ENCODE measurements around the gene CALD1. TPM values are rescaled to one million over a fixed set of nuclear protein-coding genes. Genes with fewer than 3 reads are reported as not detected.

CALD1 gene
- total and polyA plus RNA-seq, 4 donors: 48.0 to 226 (median 95.2) TPM

- H3K4me3 ChIP-seq (ENCODE audit: low read depth in 1 of 3, low read length in 3 of 3): no peak overlapping the region
- H3K27me3 ChIP-seq (ENCODE audit: control insufficient read depth in 4 of 4, insufficient read depth in 4 of 4, low read length in 3 of 4): no peaks in the 10 kb centered on the region
- no peaks in the 10 kb centered on the region for H3K4me1 ChIP-seq (ENCODE audit: control insufficient read depth in 4 of 4, insufficient read depth in 4 of 4, low read length in 3 of 4)
- no peak for DNase-seq (ENCODE audit: low spot score)
- TF ChIP-seq HNF4G (IDR thresholded peaks at IDR 0.05) (no peak), FOXA2 (IDR thresholded peaks at IDR 0.05) (no peak), REST (IDR thresholded peaks at IDR 0.05) (no peak), MAX (IDR thresholded peaks at IDR 0.05) (no peak), SP1 (IDR thresholded peaks at IDR 0.05) (no peak), GABPA (IDR thresholded peaks at IDR 0.05 in 1 of 2, conservative IDR thresholded peaks at IDR 0.05 in 1 of 2) (no peak), HNF4A (conservative IDR thresholded peaks at IDR 0.05) (no peak), RAD21 (IDR thresholded peaks at IDR 0.05) (no peak), CTCF (IDR thresholded peaks at IDR 0.05; ENCODE audit: low read depth, low read length, missing input control) (no peak)
- TF ChIP-seq, protein P1, sequence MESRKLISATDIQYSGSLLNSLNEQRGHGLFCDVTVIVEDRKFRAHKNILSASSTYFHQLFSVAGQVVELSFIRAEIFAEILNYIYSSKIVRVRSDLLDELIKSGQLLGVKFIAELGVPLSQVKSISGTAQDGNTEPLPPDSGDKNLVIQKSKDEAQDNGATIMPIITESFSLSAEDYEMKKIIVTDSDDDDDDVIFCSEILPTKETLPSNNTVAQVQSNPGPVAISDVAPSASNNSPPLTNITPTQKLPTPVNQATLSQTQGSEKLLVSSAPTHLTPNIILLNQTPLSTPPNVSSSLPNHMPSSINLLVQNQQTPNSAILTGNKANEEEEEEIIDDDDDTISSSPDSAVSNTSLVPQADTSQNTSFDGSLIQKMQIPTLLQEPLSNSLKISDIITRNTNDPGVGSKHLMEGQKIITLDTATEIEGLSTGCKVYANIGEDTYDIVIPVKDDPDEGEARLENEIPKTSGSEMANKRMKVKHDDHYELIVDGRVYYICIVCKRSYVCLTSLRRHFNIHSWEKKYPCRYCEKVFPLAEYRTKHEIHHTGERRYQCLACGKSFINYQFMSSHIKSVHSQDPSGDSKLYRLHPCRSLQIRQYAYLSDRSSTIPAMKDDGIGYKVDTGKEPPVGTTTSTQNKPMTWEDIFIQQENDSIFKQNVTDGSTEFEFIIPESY (IDR thresholded peaks at IDR 0.05): no peak
- no peak overlapping the region for H3K9ac ChIP-seq (ENCODE audit: low read depth in 1 of 2, low read length in 2 of 2)
- WGBS: 80% methylated on average over 3 of the region's 3 CpGs
- peaks cover 0 to 53% (median 32%) of the 10 kb centered on the region in 4 donors for H3K36me3 ChIP-seq (ENCODE audit: control insufficient read depth in 4 of 4, insufficient read depth in 3 of 4, low read depth in 1 of 4, low read length in 3 of 4)
- peak overlapping the region in 1 of 2 donors; percentile 29 for H3K27ac ChIP-seq (ENCODE audit: low read depth in 1 of 2, low read length in 2 of 2)
- H3K9me3 ChIP-seq (ENCODE audit: control insufficient read depth in 4 of 4, low read length in 3 of 4): no peaks in the 10 kb centered on the region
Observed at GRCh38 chr7:134933460-134934068, 154.1 kb downstream of the CALD1 start.

GRCh38 chr7:134935701-134936100 is 156.3 kb downstream of the CALD1 start:
- Histone ChIP-seq H3K27ac (ENCODE audit: low read depth in 1 of 2, low read length in 2 of 2) (no peak overlapping the region), H3K36me3 (ENCODE audit: control insufficient read depth in 4 of 4, insufficient read depth in 3 of 4, low read depth in 1 of 4, low read length in 3 of 4) (peaks cover 0 to 48% (median 29%) of the 10 kb centered on the region in 4 donors), H3K9ac (ENCODE audit: low read depth in 1 of 2, low read length in 2 of 2) (no peak overlapping the region), H3K4me1 (ENCODE audit: control insufficient read depth in 4 of 4, insufficient read depth in 4 of 4, low read length in 3 of 4) (no peaks in the 10 kb centered on the region), H3K27me3 (ENCODE audit: control insufficient read depth in 4 of 4, insufficient read depth in 4 of 4, low read length in 3 of 4) (no peaks in the 10 kb centered on the region), H3K4me3 (ENCODE audit: low read depth in 1 of 3, low read length in 3 of 3) (no peak overlapping the region), H3K9me3 (ENCODE audit: control insufficient read depth in 4 of 4, low read length in 3 of 4) (no peaks in the 10 kb centered on the region)
- TF ChIP-seq YY1 (IDR thresholded peaks at IDR 0.05) (no peak), GABPA (IDR thresholded peaks at IDR 0.05 in 1 of 2, conservative IDR thresholded peaks at IDR 0.05 in 1 of 2) (no peak), NR2F2 (IDR thresholded peaks at IDR 0.05) (no peak), RXRA (IDR thresholded peaks at IDR 0.05) (no peak), FOXA2 (IDR thresholded peaks at IDR 0.05) (no peak), FOXA1 (IDR thresholded peaks at IDR 0.05) (no peak)
- 91% methylated on average over 2 of the region's 2 CpGs for WGBS
- no peak for DNase-seq (ENCODE audit: low spot score)
